ENCODE measurements around the gene AGPAT2. TPM values are rescaled to one million over a fixed set of nuclear protein-coding genes. Genes with fewer than 3 reads are reported as not detected.
A peak's percentile ranks its signal among the peaks of the same experiment; 100 is the strongest.

Gene AGPAT2
- total RNA-seq, 2 donors from 2014 or later = 50.2 to 66.8 TPM

GRCh38 chr9:136650021-136650420 lies 37.2 kb downstream of the AGPAT2 start:
- no peak overlapping the region for H3K4me3 ChIP-seq
- H3K9me3 ChIP-seq = no peaks in the 10 kb centered on the region
- DNase-seq (ENCODE audit: low spot score) (no peak), ATAC-seq (ENCODE audit: insufficient number of reproducible peaks, low FRiP score, low read depth) (no peak)
- H3K27ac ChIP-seq = no peak overlapping the region
- TF ChIP-seq CTCF (IDR thresholded peaks at IDR 0.05) = no peak
- H3K27me3 ChIP-seq (replicated peaks; ENCODE audit: insufficient read depth) = no peaks in the 10 kb centered on the region
- H3K4me1 ChIP-seq (ENCODE audit: control insufficient read depth in 1 of 2, low read depth in 2 of 2) = peaks cover 0 to 2% of the 10 kb centered on the region in 2 donors
- H3K36me3 ChIP-seq = no peaks in the 10 kb centered on the region

DNA sequence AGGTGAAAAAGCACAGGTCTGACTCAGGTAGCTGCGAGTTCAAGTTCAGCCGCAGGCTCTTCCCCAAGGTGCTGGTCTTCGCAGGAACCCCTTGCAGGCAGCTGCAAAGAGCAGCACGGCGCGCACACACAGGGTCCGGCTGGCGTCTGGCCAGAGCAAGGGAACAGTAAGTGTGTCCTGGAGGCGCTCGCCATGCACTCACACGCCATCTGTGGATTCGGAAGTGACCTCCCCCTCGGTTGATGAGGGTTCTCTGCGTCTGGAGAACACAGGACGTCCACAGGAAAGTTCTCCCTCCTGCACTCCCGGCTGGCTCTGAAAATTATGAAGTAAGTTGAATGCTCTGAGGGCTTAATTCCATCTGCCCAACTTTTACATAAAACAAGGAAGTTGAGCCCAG lies 38.5 kb downstream of the AGPAT2 start:
- Histone ChIP-seq H3K27ac (no peak overlapping the region), H3K27me3 (replicated peaks; ENCODE audit: insufficient read depth) (no peaks in the 10 kb centered on the region), H3K4me1 (ENCODE audit: control insufficient read depth in 1 of 2, low read depth in 2 of 2) (peaks cover 9 to 10% of the 10 kb centered on the region in 2 donors), H3K4me3 (no peak overlapping the region), H3K9me3 (no peaks in the 10 kb centered on the region), H3K36me3 (no peaks in the 10 kb centered on the region)
- TF ChIP-seq CTCF (IDR thresholded peaks at IDR 0.05) = no peak
- DNase-seq (ENCODE audit: low spot score) = no peak
- ATAC-seq (ENCODE audit: insufficient number of reproducible peaks, low FRiP score, low read depth) = no peak

GRCh38 chr9:136646827-136647711 lies 40.2 kb downstream of the AGPAT2 start:
- ATAC-seq (ENCODE audit: insufficient number of reproducible peaks, low FRiP score, low read depth) (no peak), DNase-seq (ENCODE audit: low spot score) (no peak)
- no peak for TF ChIP-seq CTCF (IDR thresholded peaks at IDR 0.05)
- no peaks in the 10 kb centered on the region for H3K9me3 ChIP-seq
- H3K27ac ChIP-seq = no peak overlapping the region
- H3K36me3 ChIP-seq = no peaks in the 10 kb centered on the region
- H3K4me3 ChIP-seq = peak overlapping the region; percentile 26
- H3K4me1 ChIP-seq (ENCODE audit: control insufficient read depth in 1 of 2, low read depth in 2 of 2) = peaks cover 9 to 10% of the 10 kb centered on the region in 2 donors
- H3K27me3 ChIP-seq (replicated peaks; ENCODE audit: insufficient read depth) = no peaks in the 10 kb centered on the region

DNA sequence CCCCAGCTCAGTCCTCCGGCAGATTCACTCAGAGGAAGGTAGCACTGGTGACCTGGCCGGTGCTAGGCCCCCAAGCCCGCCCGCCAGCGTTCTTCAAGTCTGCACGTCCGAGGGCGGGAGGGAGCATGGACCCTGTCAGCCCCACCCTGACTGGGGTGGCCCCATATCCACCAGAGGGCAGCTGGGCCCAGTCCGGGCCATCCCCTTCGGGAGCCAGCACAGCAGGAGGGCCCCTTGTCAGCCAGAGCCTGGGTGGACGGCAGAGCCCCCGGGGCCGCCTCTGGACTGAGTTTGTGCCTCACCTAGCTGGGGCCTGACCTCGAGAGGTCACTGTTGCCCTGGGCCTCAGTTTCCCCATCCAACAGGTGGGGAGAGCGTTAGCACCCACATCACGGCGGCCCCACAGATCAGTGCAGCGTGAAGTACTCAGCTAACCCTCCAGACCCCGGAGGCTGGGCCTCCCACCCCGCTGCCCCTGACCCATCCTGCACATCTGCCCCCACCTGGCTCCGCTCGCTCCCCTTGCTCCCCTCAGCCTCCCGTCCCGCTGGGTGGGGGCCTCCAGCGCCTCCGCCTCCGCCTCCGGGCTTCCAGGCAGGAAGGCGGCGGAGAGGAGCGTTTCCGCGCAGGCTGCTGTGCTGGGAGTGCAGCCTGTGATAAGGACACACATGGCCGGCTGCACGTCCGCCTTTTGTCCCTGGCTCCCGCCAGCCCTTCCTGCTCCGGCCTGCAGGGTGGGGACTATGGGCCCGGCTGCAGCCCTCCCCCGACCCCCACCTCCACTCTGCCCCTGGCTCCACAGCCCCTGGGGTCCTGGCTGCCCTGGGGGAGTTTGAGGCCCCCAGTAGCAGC lies 41.1 kb downstream of the AGPAT2 start:
- H3K9me3 ChIP-seq = no peaks in the 10 kb centered on the region
- H3K4me3 ChIP-seq = peak overlapping the region; percentile 26
- H3K27me3 ChIP-seq (replicated peaks; ENCODE audit: insufficient read depth) = no peaks in the 10 kb centered on the region
- ATAC-seq (ENCODE audit: insufficient number of reproducible peaks, low FRiP score, low read depth) = no peak
- H3K4me1 ChIP-seq (ENCODE audit: control insufficient read depth in 1 of 2, low read depth in 2 of 2) = peaks cover 9 to 10% of the 10 kb centered on the region in 2 donors
- H3K27ac ChIP-seq = peak overlapping the region in 1 of 2 donors; percentile 38
- TF ChIP-seq CTCF (IDR thresholded peaks at IDR 0.05) = no peak
- no peak for DNase-seq (ENCODE audit: low spot score)
- no peaks in the 10 kb centered on the region for H3K36me3 ChIP-seq

- DNase-seq (ENCODE audit: low spot score) (no peak), ATAC-seq (ENCODE audit: insufficient number of reproducible peaks, low FRiP score, low read depth) (no peak)
- Histone ChIP-seq H3K27me3 (replicated peaks; ENCODE audit: insufficient read depth) (no peaks in the 10 kb centered on the region), H3K4me1 (ENCODE audit: control insufficient read depth in 1 of 2, low read depth in 2 of 2) (peaks cover 9 to 10% of the 10 kb centered on the region in 2 donors), H3K27ac (peak overlapping the region; percentile 28 to 38), H3K36me3 (no peaks in the 10 kb centered on the region), H3K9me3 (no peaks in the 10 kb centered on the region), H3K4me3 (peak overlapping the region; percentile 26)
- TF ChIP-seq CTCF (IDR thresholded peaks at IDR 0.05) = no peak
Observed at GRCh38 chr9:136645352-136645902, 41.8 kb downstream of the AGPAT2 start.

All from thoracic aorta (tissue), 2 donors.